Esophagus squamous epithelium (tissue), 4 donors: Measurements from ENCODE around the gene TAF3.

ENCODE experiments used
- CTCF ChIP-seq, 6 experiments: fragments of 450-650 bp in 4 of 6; fragments of 200-600 bp in 2 of 6; sonication (generic) in 2 of 6; IDR thresholded peaks; one replicate each; pipeline ENCODE4 v1.5.1; 2016 to 2019; ENCODE audit warnings: antibody characterized with exemption in 6 of 6, mild to moderate bottlenecking in 4 of 6, moderate library complexity in 4 of 6
- POLR2A ChIP-seq, 4 donors: fragments of 450-650 bp; IDR thresholded peaks; one replicate each; pipeline ENCODE4 v1.6.1; 2017; ENCODE audit warnings: antibody characterized with exemption in 4 of 4, mild to moderate bottlenecking in 4 of 4, moderate library complexity in 3 of 4

- TF ChIP-seq CTCF (IDR thresholded peaks at IDR 0.05), result no peak
- TF ChIP-seq POLR2A (IDR thresholded peaks at IDR 0.05), result peak in 1 of 4 donors; percentile 42
These were observed 236.4 kb downstream of the TAF3 start, which contains the start of gene GATA3 for GRCh38 chr10:8054494-8055407.
